ENCODE measurements around the gene PRPH2. TPM values are rescaled to one million over a fixed set of nuclear protein-coding genes. Genes with fewer than 3 reads are reported as not detected.
"Not testable (repeated sequence)": the region's sequence is repeated elsewhere in the genome, so short reads cannot be mapped to it uniquely, and the experiment has no call there.

Gene PRPH2
- total RNA-seq, 1 experiment from 2014 or later, result 1.0 TPM

DNA sequence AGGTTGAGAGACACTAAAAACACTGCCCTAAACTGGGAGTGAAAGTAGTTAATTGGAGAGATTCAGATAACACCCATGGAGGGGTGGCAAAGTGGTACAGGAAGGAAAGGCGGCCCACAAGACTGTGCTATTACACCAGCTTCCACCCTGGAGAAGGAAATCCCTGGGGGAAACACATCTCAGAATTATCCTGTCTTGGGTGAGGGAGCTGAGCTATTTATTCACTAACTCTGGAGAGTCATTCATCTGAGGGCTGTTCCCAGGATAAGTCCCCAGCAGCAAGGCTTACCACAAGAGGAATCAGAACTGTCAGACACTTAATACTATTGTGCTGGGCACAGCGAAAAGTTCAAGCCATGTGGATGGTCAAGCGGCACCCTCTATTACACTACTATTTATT is 13.6 kb upstream of the PRPH2 start (continued):
- TF ChIP-seq, protein P1, sequence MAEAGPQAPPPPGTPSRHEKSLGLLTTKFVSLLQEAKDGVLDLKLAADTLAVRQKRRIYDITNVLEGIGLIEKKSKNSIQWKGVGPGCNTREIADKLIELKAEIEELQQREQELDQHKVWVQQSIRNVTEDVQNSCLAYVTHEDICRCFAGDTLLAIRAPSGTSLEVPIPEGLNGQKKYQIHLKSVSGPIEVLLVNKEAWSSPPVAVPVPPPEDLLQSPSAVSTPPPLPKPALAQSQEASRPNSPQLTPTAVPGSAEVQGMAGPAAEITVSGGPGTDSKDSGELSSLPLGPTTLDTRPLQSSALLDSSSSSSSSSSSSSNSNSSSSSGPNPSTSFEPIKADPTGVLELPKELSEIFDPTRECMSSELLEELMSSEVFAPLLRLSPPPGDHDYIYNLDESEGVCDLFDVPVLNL (CRISPR knock-in tag; IDR thresholded peaks at IDR 0.05; ENCODE audit: borderline replicate concordance, low read depth), result no peak
- no peak for TF ChIP-seq FOXK1 (CRISPR knock-in tag; IDR thresholded peaks at IDR 0.05)
- no peak for TF ChIP-seq SMAD4 (CRISPR knock-in tag; IDR thresholded peaks at IDR 0.05)
- TF ChIP-seq, protein P2, sequence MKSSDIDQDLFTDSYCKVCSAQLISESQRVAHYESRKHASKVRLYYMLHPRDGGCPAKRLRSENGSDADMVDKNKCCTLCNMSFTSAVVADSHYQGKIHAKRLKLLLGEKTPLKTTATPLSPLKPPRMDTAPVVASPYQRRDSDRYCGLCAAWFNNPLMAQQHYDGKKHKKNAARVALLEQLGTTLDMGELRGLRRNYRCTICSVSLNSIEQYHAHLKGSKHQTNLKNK (CRISPR knock-in tag; IDR thresholded peaks at IDR 0.05), result no peak
- TF ChIP-seq, protein P3, sequence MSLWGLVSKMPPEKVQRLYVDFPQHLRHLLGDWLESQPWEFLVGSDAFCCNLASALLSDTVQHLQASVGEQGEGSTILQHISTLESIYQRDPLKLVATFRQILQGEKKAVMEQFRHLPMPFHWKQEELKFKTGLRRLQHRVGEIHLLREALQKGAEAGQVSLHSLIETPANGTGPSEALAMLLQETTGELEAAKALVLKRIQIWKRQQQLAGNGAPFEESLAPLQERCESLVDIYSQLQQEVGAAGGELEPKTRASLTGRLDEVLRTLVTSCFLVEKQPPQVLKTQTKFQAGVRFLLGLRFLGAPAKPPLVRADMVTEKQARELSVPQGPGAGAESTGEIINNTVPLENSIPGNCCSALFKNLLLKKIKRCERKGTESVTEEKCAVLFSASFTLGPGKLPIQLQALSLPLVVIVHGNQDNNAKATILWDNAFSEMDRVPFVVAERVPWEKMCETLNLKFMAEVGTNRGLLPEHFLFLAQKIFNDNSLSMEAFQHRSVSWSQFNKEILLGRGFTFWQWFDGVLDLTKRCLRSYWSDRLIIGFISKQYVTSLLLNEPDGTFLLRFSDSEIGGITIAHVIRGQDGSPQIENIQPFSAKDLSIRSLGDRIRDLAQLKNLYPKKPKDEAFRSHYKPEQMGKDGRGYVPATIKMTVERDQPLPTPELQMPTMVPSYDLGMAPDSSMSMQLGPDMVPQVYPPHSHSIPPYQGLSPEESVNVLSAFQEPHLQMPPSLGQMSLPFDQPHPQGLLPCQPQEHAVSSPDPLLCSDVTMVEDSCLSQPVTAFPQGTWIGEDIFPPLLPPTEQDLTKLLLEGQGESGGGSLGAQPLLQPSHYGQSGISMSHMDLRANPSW (CRISPR knock-in tag; conservative IDR thresholded peaks at IDR 0.05; ENCODE audit: low read depth), result no peak
- TF ChIP-seq, protein P4, sequence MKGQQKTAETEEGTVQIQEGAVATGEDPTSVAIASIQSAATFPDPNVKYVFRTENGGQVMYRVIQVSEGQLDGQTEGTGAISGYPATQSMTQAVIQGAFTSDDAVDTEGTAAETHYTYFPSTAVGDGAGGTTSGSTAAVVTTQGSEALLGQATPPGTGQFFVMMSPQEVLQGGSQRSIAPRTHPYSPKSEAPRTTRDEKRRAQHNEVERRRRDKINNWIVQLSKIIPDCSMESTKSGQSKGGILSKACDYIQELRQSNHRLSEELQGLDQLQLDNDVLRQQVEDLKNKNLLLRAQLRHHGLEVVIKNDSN (CRISPR knock-in tag; IDR thresholded peaks at IDR 0.05), result no peak
- no peak for TF ChIP-seq ZNF232 (CRISPR knock-in tag; IDR thresholded peaks at IDR 0.05)
- TF ChIP-seq, protein P5, sequence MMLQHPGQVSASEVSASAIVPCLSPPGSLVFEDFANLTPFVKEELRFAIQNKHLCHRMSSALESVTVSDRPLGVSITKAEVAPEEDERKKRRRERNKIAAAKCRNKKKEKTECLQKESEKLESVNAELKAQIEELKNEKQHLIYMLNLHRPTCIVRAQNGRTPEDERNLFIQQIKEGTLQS (CRISPR knock-in tag; conservative IDR thresholded peaks at IDR 0.05), result no peak
- TF ChIP-seq, protein P6, sequence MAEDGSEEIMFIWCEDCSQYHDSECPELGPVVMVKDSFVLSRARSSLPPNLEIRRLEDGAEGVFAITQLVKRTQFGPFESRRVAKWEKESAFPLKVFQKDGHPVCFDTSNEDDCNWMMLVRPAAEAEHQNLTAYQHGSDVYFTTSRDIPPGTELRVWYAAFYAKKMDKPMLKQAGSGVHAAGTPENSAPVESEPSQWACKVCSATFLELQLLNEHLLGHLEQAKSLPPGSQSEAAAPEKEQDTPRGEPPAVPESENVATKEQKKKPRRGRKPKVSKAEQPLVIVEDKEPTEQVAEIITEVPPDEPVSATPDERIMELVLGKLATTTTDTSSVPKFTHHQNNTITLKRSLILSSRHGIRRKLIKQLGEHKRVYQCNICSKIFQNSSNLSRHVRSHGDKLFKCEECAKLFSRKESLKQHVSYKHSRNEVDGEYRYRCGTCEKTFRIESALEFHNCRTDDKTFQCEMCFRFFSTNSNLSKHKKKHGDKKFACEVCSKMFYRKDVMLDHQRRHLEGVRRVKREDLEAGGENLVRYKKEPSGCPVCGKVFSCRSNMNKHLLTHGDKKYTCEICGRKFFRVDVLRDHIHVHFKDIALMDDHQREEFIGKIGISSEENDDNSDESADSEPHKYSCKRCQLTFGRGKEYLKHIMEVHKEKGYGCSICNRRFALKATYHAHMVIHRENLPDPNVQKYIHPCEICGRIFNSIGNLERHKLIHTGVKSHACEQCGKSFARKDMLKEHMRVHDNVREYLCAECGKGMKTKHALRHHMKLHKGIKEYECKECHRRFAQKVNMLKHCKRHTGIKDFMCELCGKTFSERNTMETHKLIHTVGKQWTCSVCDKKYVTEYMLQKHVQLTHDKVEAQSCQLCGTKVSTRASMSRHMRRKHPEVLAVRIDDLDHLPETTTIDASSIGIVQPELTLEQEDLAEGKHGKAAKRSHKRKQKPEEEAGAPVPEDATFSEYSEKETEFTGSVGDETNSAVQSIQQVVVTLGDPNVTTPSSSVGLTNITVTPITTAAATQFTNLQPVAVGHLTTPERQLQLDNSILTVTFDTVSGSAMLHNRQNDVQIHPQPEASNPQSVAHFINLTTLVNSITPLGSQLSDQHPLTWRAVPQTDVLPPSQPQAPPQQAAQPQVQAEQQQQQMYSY (CRISPR knock-in tag; IDR thresholded peaks at IDR 0.05), result no peak
- TF ChIP-seq, protein P7, sequence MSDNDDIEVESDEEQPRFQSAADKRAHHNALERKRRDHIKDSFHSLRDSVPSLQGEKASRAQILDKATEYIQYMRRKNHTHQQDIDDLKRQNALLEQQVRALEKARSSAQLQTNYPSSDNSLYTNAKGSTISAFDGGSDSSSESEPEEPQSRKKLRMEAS (CRISPR knock-in tag; IDR thresholded peaks at IDR 0.05), result no peak
- TF ChIP-seq GTF2I (CRISPR knock-in tag; conservative IDR thresholded peaks at IDR 0.05), result no peak
- no peak for TF ChIP-seq ZNF423 (CRISPR knock-in tag; IDR thresholded peaks at IDR 0.05)

DNA sequence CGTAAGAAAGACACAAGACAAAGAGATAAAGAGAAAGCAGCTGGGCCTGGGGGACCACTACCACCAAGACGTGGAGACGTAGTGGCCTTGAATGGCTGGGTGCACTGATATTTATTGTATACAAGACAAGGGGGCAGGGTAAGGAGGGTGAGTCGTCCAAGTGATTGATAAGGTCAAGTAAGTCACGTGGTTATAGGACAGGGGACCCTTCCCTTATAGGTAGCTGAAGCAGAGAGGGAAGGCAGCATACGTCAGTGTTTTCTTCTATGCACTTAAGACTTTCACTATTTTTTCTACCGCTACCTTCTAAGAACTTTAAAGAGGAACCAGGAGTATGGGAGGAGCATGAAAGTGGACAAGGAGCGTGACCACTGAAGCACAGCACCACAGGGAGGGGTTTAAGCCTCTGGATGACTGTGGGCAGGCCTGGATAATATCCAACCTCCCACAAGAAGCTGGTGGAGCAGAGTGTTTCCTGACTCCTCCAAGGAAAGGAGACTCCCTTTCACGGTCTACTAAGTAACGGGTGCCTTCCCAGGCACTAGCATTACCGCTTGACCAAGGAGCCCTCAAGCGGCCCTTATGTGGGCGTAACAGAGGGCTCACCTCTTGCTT is 11.6 kb upstream of the PRPH2 start:
- ATAC-seq; CTCF ChIA-PET; H3K27me3 Mint-ChIP-seq (ENCODE audit: low read depth); DNase-seq (ENCODE audit: low spot score); H3K9me3 Mint-ChIP-seq; H3K27ac Mint-ChIP-seq; H3K36me3 Mint-ChIP-seq; H3K4me1 Mint-ChIP-seq; H3K4me3 Mint-ChIP-seq: not testable (repeated sequence)
- POLR2A ChIA-PET, result interaction anchor here (0.6 kb wide), 1 partner anchor 160 kb away, joined by 3 read pairs; no protein-coding TSS in a partner anchor

DNA sequence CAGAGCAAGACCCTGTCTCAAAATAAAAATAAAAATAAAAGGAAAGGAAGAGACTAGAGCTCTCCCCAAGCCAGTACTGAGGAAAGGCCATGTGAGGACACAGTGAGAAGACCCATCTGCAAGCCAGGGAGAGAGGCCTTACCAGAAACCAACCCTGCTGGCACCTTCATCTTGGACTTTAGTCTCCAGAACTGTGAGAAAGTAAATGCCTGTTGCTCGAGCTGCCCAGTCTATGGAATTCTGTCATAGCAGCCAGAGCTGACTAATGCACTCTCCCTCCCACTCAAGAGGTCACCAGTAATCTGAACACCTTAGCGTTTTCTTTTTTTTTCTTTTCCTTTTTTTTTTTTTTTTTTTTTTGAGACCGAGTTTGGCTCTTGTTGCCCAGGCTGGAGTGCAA is 7.3 kb upstream of the PRPH2 start:
- DNase-seq (ENCODE audit: low spot score), result no peak
- H3K27me3 Mint-ChIP-seq (ENCODE audit: low read depth), result no peaks in the 10 kb centered on the region; the same call in 1 of the 2 replicates
- H3K4me1 Mint-ChIP-seq, result peaks cover 9% of the 10 kb centered on the region
- no peak overlapping the region for H3K4me3 Mint-ChIP-seq
- POLR2A ChIA-PET, result interaction anchor here (0.5 to 1.8 kb wide), 2 partner anchors 14 to 16 kb away, joined by 5 to 12 read pairs; partner anchors contain the start of gene TBCC
- 0 out of 2 replicates have a peak, but pooled peaks cover 3% of the 10 kb centered on the region for H3K9me3 Mint-ChIP-seq
- no peaks in the 10 kb centered on the region for H3K36me3 Mint-ChIP-seq
- H3K27ac Mint-ChIP-seq, result no peak overlapping the region
- CTCF ChIA-PET, result interaction anchor here (0.7 to 1.9 kb wide), 5 partner anchors 16 to 656 kb away, joined by 3 to 6 read pairs (median 4); partner anchors contain the start of gene TBCC
- no peak for ATAC-seq
- TF ChIP-seq, protein P4 (CRISPR knock-in tag; IDR thresholded peaks at IDR 0.05), result no peak
- TF ChIP-seq GTF2I (CRISPR knock-in tag; conservative IDR thresholded peaks at IDR 0.05) (no peak), GRHL2 (CRISPR knock-in tag; IDR thresholded peaks at IDR 0.05; ENCODE audit: insufficient replicate concordance, severe bottlenecking) (no peak), RELA (CRISPR knock-in tag; IDR thresholded peaks at IDR 0.05; ENCODE audit: borderline replicate concordance) (no peak), ZNF396 (CRISPR knock-in tag; IDR thresholded peaks at IDR 0.05; ENCODE audit: borderline replicate concordance) (no peak), CREB1 (CRISPR knock-in tag; IDR thresholded peaks at IDR 0.05) (no peak), KAT7 (CRISPR knock-in tag; IDR thresholded peaks at IDR 0.05; ENCODE audit: borderline replicate concordance) (no peak), SMAD3 (CRISPR knock-in tag; IDR thresholded peaks at IDR 0.05; ENCODE audit: borderline replicate concordance) (no peak)
- TF ChIP-seq, protein P7 (CRISPR knock-in tag; IDR thresholded peaks at IDR 0.05), result no peak
- TF ChIP-seq, protein P8, sequence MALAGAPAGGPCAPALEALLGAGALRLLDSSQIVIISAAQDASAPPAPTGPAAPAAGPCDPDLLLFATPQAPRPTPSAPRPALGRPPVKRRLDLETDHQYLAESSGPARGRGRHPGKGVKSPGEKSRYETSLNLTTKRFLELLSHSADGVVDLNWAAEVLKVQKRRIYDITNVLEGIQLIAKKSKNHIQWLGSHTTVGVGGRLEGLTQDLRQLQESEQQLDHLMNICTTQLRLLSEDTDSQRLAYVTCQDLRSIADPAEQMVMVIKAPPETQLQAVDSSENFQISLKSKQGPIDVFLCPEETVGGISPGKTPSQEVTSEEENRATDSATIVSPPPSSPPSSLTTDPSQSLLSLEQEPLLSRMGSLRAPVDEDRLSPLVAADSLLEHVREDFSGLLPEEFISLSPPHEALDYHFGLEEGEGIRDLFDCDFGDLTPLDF (CRISPR knock-in tag; IDR thresholded peaks at IDR 0.05), result no peak
